Measurements from ENCODE around the gene WDFY4. TPM values are rescaled to one million over a fixed set of nuclear protein-coding genes. Genes with fewer than 3 reads are reported as not detected.

WDFY4 gene
- total and polyA plus RNA-seq, 11 donors, result 0.46 to 19.8 (median 1.0) TPM

DNA sequence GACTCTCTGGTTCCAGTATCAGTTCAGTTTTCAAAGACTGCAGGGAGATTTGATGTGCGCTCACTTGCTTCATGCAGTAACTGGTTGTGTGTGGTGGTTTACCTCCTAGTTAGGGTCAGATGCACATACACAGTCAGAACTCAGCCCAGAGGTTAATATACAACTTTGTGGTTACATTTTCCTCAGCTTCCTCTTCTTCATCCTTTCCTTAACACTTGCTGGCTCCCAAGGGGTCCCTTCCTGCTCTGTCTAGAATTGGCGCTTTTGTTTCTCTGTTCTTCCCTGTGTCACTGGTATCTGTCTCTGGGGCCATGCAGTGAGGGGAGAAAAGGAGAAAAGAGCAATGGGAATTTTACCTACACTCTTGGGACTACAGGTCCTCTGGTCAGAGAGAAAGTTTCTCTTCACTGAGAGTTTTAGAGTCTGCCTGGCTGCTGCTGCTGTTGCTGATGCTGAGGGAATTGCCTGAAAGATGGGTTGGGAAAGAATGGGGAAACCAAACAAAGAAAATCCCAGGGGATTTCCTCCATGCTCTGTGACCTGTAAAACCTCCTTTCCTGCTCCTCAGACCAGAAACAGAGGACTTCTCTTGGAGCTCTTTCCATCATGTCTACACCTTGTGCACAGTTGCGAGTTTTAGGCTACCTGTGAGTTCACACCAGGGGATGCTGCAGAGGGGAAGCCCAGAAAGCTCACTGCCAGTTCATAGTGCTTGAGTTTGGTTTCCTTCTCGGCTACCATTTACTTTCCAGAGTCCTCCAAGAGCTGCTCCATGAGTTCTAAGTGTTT, 74.6 kb downstream of the WDFY4 start:
- Histone ChIP-seq H3K27ac (no peak overlapping the region), H3K4me3 (no peak overlapping the region), H3K36me3 (no peaks in the 10 kb centered on the region), H3K27me3 (no peaks in the 10 kb centered on the region), H3K9me3 (peaks cover 0 to 7% (median 0%) of the 10 kb centered on the region in 12 donors), H3K4me1 (peaks cover 0 to 17% (median 0%) of the 10 kb centered on the region in 12 donors)
- TF ChIP-seq CTCF (IDR thresholded peaks at IDR 0.05), result no peak
- no peak for TF ChIP-seq POLR2A (IDR thresholded peaks at IDR 0.05)
- WGBS, 4 donors, result 88 to 94% (median 93%) methylated on average over 4 of the region's 4 CpGs
- ATAC-seq (no peak), DNase-seq (no peak)
- intact Hi-C loops (cut with DNase I), result loop anchor here in 1 of 10 donors (10.0 kb wide), 1 partner anchor 85 kb away; no protein-coding TSS in a partner anchor

- ATAC-seq, result no peak
- Histone ChIP-seq H3K27me3 (no peaks in the 10 kb centered on the region), H3K27ac (no peak overlapping the region), H3K36me3 (no peaks in the 10 kb centered on the region), H3K4me3 (no peak overlapping the region), H3K4me1 (peaks cover 0 to 17% (median 0%) of the 10 kb centered on the region in 12 donors), H3K9me3 (peaks cover 0 to 7% (median 0%) of the 10 kb centered on the region in 12 donors)
- TF ChIP-seq POLR2A (IDR thresholded peaks at IDR 0.05), result no peak
- no peak for TF ChIP-seq CTCF (IDR thresholded peaks at IDR 0.05)
- intact Hi-C loops (cut with DNase I), result no loop called here
- DNase-seq, result no peak
- 79 to 83% (median 80%) methylated on average over 5 of the region's 5 CpGs for WGBS, 4 donors
Observed at GRCh38 chr10:48760983-48761382, 76.3 kb downstream of the WDFY4 start.

GRCh38 chr10:48762064-48763042, 77.7 kb downstream of the WDFY4 start:
- Histone ChIP-seq H3K36me3 (no peaks in the 10 kb centered on the region), H3K27me3 (no peaks in the 10 kb centered on the region), H3K4me1 (peaks cover 0 to 17% (median 0%) of the 10 kb centered on the region in 12 donors), H3K27ac (peak overlapping the region in 8 of 12 donors; percentile 20 to 60 (median 44)), H3K9me3 (peaks cover 0 to 2% (median 0%) of the 10 kb centered on the region in 12 donors), H3K4me3 (no peak overlapping the region)
- ATAC-seq, result peak; percentile 13 to 72 (median 44)
- WGBS, 4 donors, result 82 to 92% (median 89%) methylated on average over 6 of the region's 6 CpGs
- peak in 2 of 12 donors; percentile 4 to 21 for TF ChIP-seq CTCF (IDR thresholded peaks at IDR 0.05)
- TF ChIP-seq POLR2A (IDR thresholded peaks at IDR 0.05), result no peak
- intact Hi-C loops (cut with DNase I), result no loop called here
- DNase-seq, result peak in 1 of 5 donors; percentile 24
